HepG2 (cell line): Measurements from ENCODE around the gene TMEM253.

Experiments
- FOXM1 ChIP-seq: sonication (generic); formaldehyde crosslinking; IDR thresholded peaks from 2 replicates; pipeline ENCODE4 v1.5.0; 2020; ENCODE audit warnings: missing genetic modification reagents
- GABPA ChIP-seq, 2 experiments: IDR thresholded peaks; 2 replicates each; pipeline ENCODE4 v1.6.1; 2011 to 2016; ENCODE audit warnings: low read depth in 2 of 2, low read length in 1 of 2, missing biosample characterization in 1 of 2, missing genetic modification characterization in 1 of 2
- HMG20B ChIP-seq: conservative IDR thresholded peaks from 2 replicates; pipeline ENCODE4 v1.6.1; 2016; ENCODE audit warnings: missing genetic modification reagents, missing compliant biosample characterization
- IKZF5 ChIP-seq: IDR thresholded peaks from 2 replicates; pipeline ENCODE4 v1.6.1; 2018; ENCODE audit warnings: missing genetic modification reagents, mild to moderate bottlenecking, missing compliant biosample characterization
- MEF2D ChIP-seq: sonication (generic); formaldehyde crosslinking; IDR thresholded peaks from 2 replicates; pipeline ENCODE4 v1.5.1; 2020; ENCODE audit warnings: mild to moderate bottlenecking, missing genetic modification reagents
- POLR2A ChIP-seq, 2 experiments: IDR thresholded peaks; 2 replicates each; pipeline ENCODE4 v1.6.1; 2011; ENCODE audit warnings: low read depth in 2 of 2, low read length in 2 of 2, mild to moderate bottlenecking in 1 of 2, moderate library complexity in 1 of 2; ENCODE audit not compliant: insufficient read depth in 1 of 2
- XBP1 ChIP-seq: sonication (generic); formaldehyde crosslinking; IDR thresholded peaks from 2 replicates; pipeline ENCODE4 v1.5.0; 2020; ENCODE audit warnings: missing genetic modification reagents
- ZNF12 ChIP-seq: sonication (generic); formaldehyde crosslinking; IDR thresholded peaks from 2 replicates; pipeline ENCODE4 v1.5.0; 2020; ENCODE audit warnings: missing genetic modification reagents
- ZNF790 ChIP-seq: sonication (generic); formaldehyde crosslinking; IDR thresholded peaks from 2 replicates; pipeline ENCODE4 v1.8.0; 2022; ENCODE audit warnings: missing genetic modification reagents, mild to moderate bottlenecking, borderline replicate concordance
- TF ChIP-seq, protein P1 (sequence below): sonication (generic); formaldehyde crosslinking; IDR thresholded peaks from 2 replicates; pipeline ENCODE4 v1.5.1; 2020; ENCODE audit warnings: mild to moderate bottlenecking, missing genetic modification reagents, moderate library complexity
- TF ChIP-seq, protein P2 (sequence below): sonication (generic); formaldehyde crosslinking; IDR thresholded peaks from 2 replicates; pipeline ENCODE4 v1.5.0; 2020; ENCODE audit warnings: mild to moderate bottlenecking, missing genetic modification reagents, moderate library complexity
- TF ChIP-seq, protein P3 (sequence below): sonication (generic); IDR thresholded peaks from 2 replicates; pipeline ENCODE4 v1.6.1; 2016; ENCODE audit warnings: low read depth, borderline replicate concordance

GRCh38 chr14:21118933-21119332, 18.1 kb downstream of the TMEM253 start:
- TF ChIP-seq MEF2D (CRISPR knock-in tag) (no peak), GABPA (IDR thresholded peaks at IDR 0.05; ENCODE audit: low read depth, low read length) (no peak), GABPA (CRISPR knock-in tag; IDR thresholded peaks at IDR 0.05; ENCODE audit: low read depth) (no peak), FOXM1 (CRISPR knock-in tag) (no peak), POLR2A (IDR thresholded peaks at IDR 0.05; ENCODE audit: insufficient read depth in 1 of 2, low read depth in 2 of 2, low read length in 2 of 2) (no peak), XBP1 (CRISPR knock-in tag) (no peak), ZNF790 (no peak), ZNF12 (CRISPR knock-in tag) (no peak), IKZF5 (no peak), HMG20B (no peak)
- TF ChIP-seq, protein P1, sequence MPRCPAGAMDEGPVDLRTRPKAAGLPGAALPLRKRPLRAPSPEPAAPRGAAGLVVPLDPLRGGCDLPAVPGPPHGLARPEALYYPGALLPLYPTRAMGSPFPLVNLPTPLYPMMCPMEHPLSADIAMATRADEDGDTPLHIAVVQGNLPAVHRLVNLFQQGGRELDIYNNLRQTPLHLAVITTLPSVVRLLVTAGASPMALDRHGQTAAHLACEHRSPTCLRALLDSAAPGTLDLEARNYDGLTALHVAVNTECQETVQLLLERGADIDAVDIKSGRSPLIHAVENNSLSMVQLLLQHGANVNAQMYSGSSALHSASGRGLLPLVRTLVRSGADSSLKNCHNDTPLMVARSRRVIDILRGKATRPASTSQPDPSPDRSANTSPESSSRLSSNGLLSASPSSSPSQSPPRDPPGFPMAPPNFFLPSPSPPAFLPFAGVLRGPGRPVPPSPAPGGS (CRISPR knock-in tag) = no peak
- TF ChIP-seq, protein P2, sequence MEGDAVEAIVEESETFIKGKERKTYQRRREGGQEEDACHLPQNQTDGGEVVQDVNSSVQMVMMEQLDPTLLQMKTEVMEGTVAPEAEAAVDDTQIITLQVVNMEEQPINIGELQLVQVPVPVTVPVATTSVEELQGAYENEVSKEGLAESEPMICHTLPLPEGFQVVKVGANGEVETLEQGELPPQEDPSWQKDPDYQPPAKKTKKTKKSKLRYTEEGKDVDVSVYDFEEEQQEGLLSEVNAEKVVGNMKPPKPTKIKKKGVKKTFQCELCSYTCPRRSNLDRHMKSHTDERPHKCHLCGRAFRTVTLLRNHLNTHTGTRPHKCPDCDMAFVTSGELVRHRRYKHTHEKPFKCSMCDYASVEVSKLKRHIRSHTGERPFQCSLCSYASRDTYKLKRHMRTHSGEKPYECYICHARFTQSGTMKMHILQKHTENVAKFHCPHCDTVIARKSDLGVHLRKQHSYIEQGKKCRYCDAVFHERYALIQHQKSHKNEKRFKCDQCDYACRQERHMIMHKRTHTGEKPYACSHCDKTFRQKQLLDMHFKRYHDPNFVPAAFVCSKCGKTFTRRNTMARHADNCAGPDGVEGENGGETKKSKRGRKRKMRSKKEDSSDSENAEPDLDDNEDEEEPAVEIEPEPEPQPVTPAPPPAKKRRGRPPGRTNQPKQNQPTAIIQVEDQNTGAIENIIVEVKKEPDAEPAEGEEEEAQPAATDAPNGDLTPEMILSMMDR = no peak
- TF ChIP-seq, protein P3, sequence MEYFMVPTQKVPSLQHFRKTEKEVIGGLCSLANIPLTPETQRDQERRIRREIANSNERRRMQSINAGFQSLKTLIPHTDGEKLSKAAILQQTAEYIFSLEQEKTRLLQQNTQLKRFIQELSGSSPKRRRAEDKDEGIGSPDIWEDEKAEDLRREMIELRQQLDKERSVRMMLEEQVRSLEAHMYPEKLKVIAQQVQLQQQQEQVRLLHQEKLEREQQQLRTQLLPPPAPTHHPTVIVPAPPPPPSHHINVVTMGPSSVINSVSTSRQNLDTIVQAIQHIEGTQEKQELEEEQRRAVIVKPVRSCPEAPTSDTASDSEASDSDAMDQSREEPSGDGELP = peak; percentile 28; the same call in 1 of the 2 replicates
